Measurements from ENCODE around the gene GGACT. TPM values are rescaled to one million over a fixed set of nuclear protein-coding genes. Genes with fewer than 3 reads are reported as not detected.

The GGACT gene
- total and polyA plus RNA-seq, 2 of the 8 experiments (the other 6 are each of a cell fraction or from before 2014, with no cell fraction given) = 1.1 to 1.5 TPM

DNA sequence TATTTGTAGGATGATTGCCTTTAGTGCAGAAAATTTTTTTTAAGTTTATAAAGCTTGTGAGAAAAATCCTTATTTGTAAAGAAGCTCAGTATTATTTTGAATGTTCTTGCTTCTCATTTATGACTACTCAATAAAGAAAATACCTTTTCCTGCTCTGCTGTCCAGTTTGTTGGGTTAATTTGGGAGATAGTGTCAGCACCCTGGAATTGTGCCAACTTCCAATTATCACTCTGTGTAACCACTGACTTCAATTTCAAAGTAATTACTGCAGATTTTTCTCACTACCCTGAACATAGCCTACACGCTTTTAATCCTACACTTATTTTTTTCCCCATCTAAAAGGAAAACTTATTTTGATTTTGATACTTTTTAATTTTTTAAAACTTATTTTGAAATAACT, 93.1 kb downstream of the GGACT start:
- Histone ChIP-seq H3K9ac (replicated peaks in 1 of 4; ENCODE audit: extremely low read depth in 1 of 4, low read depth in 3 of 4, low read length in 3 of 4) (no peak overlapping the region), H3K56ac (replicated peaks; ENCODE audit: insufficient read length, low read depth, low read length) (no peak overlapping the region), H3K36me3 (ENCODE audit: control insufficient read depth in 2 of 4, insufficient read depth in 4 of 4, low read length in 3 of 4) (no peaks in the 10 kb centered on the region), H4K8ac (ENCODE audit: extremely low read depth, insufficient read depth, low read length) (no peak overlapping the region), H3K4me2 (ENCODE audit: insufficient read depth in 1 of 2, low read depth in 2 of 2, low read length in 2 of 2) (no peak overlapping the region), H4K20me1 (replicated peaks in 1 of 2; ENCODE audit: control insufficient read depth in 1 of 2, insufficient read depth in 2 of 2, low read length in 2 of 2) (no peaks in the 10 kb centered on the region), H2AK5ac (ENCODE audit: low read depth, low read length) (no peak overlapping the region), H3K14ac (ENCODE audit: insufficient read length) (no peak overlapping the region), H2BK12ac (ENCODE audit: low read depth, low read length) (no peak overlapping the region), H3K9me3 (ENCODE audit: insufficient read depth in 2 of 2, low read depth in 1 of 2, low read length in 1 of 2) (no peaks in the 10 kb centered on the region), H3K79me2 (ENCODE audit: control insufficient read depth in 1 of 2, insufficient read depth in 2 of 2, low read length in 2 of 2) (no peaks in the 10 kb centered on the region), H3K27ac (ENCODE audit: low read depth, low read length) (no peak overlapping the region), H3K27me3 (replicated peaks in 1 of 4; ENCODE audit: control insufficient read depth in 3 of 4, extremely low read depth in 1 of 4, insufficient read depth in 3 of 4, low read length in 3 of 4) (no peaks in the 10 kb centered on the region), H4K5ac (ENCODE audit: insufficient read length, low read depth, low read length) (no peak overlapping the region), H3K4me1 (replicated peaks in 1 of 4; ENCODE audit: control insufficient read depth in 3 of 4, insufficient read depth in 4 of 4, low read length in 3 of 4) (peaks cover 2 to 16% (median 10%) of the 10 kb centered on the region in 4 experiments; a peak in 5 of 7 replicates), H3K23me2 (ENCODE audit: low read depth, low read length) (no peaks in the 10 kb centered on the region), H4K91ac (replicated peaks; ENCODE audit: insufficient read length, low read length) (no peak overlapping the region), H2BK20ac (ENCODE audit: low read length) (no peak overlapping the region), H2BK15ac (ENCODE audit: low read length) (no peak overlapping the region), H2AFZ (ENCODE audit: low read length) (no peak overlapping the region), H2BK5ac (ENCODE audit: low read depth, low read length) (no peak overlapping the region), H2BK120ac (replicated peaks; ENCODE audit: low read depth, low read length) (no peak overlapping the region), H3K23ac (ENCODE audit: insufficient read length) (no peak overlapping the region), H3K79me1 (ENCODE audit: low read depth, low read length) (no peaks in the 10 kb centered on the region), H3K4me3 (ENCODE audit: extremely low read depth in 1 of 4, insufficient read depth in 2 of 4, low read depth in 3 of 4, low read length in 4 of 4) (no peak overlapping the region), H3K18ac (ENCODE audit: extremely low read depth, low read length) (no peak overlapping the region), H3K4ac (replicated peaks; ENCODE audit: insufficient read length, low read depth, low read length) (no peak overlapping the region)
- WGBS, 2 experiments (ENCODE audit: extremely low coverage in 1 of 2, insufficient coverage in 1 of 2, insufficient read length in 1 of 2, insufficient replicate concordance in 2 of 2, low coverage in 1 of 2, low lambda C conversion rate in 2 of 2, missing lambda C conversion rate in 1 of 2) = 96% methylated on average over 1 of the region's 1 CpG; no CpG with 5 or more reads in 1 of the 2 experiments
- FAIRE-seq = no peak
- ChIA-PET CTCF (ENCODE audit: partially characterized antibody) (interaction anchor here (0.9 to 1.4 kb wide), 3 partner anchors 18 to 262 kb away, joined by 3 to 5 read pairs (median 3); no protein-coding TSS in a partner anchor), POLR2A (ENCODE audit: partially characterized antibody) (no interaction called here)
- DNase-seq (ENCODE audit: low read depth in 1 of 2, low spot score in 2 of 2) = no peak
- no peak for TF ChIP-seq BCL11A (IDR thresholded peaks at IDR 0.05; ENCODE audit: low read depth in 2 of 2, low read length in 2 of 2)
- no peak for TF ChIP-seq SIN3A (conservative IDR thresholded peaks at IDR 0.05 in 1 of 2, IDR thresholded peaks at IDR 0.05 in 1 of 2; ENCODE audit: low read depth in 1 of 2, low read length in 2 of 2)
- TF ChIP-seq BACH1 (IDR thresholded peaks at IDR 0.05; ENCODE audit: low read length) = no peak
- no peak for TF ChIP-seq YY1 (IDR thresholded peaks at IDR 0.05; ENCODE audit: low read depth, low read length)

All from H1 (cell line).